K562 (cell line): Measurements from ENCODE around the gene TMPRSS5. TPM values are rescaled to one million over a fixed set of nuclear protein-coding genes. Genes with fewer than 3 reads are reported as not detected.

Source experiments
- ARID2 ChIP-seq: fragments of 450-650 bp; IDR thresholded peaks from 2 replicates; pipeline ENCODE4 v1.6.1; 2017; ENCODE audit warnings: antibody characterized with exemption, mild to moderate bottlenecking
- BDP1 ChIP-seq: IDR thresholded peaks from 3 replicates; pipeline ENCODE4 v1.6.1; 2011; ENCODE audit not compliant: insufficient read length, insufficient read depth
- DMBX1 ChIP-seq: fragments of 250-450 bp; sonication (Bioruptor Pico); IDR thresholded peaks from 2 replicates; pipeline ENCODE4 v1.8.0; 2022; ENCODE audit warnings: inconsistent platforms, mild to moderate bottlenecking, moderate library complexity, borderline replicate concordance
- ETV6 ChIP-seq, 3 experiments: fragments of 150-350 bp in 1 of 3; sonication (generic) in 1 of 3; formaldehyde crosslinking in 1 of 3; IDR thresholded peaks; 2 replicates each; pipeline versions ENCODE4 v1.6.1 to v1.8.0; 2014 to 2022; ENCODE audit warnings: borderline replicate concordance in 2 of 3, low read depth in 2 of 3, antibody characterized with exemption in 1 of 3, low read length in 1 of 3, mild to moderate bottlenecking in 1 of 3, missing genetic modification reagents in 1 of 3
- EZH2 ChIP-seq: IDR thresholded peaks from 2 replicates; pipeline ENCODE4 v1.6.1; 2012; ENCODE audit warnings: low read depth, mild to moderate bottlenecking, inconsistent platforms, low read length, borderline replicate concordance
- HEY1 ChIP-seq: fragments of 250-450 bp; sonication (Bioruptor Pico); IDR thresholded peaks from 2 replicates; pipeline ENCODE4 v1.5.0; 2020; ENCODE audit warnings: mild to moderate bottlenecking, moderate library complexity, borderline replicate concordance
- KAT2B ChIP-seq: IDR thresholded peaks from one replicate; pipeline ENCODE4 v1.6.1; 2012; ENCODE audit warnings: low read depth, mild to moderate bottlenecking, control low read depth, inconsistent platforms, low read length, moderate library complexity
- MXI1 ChIP-seq: IDR thresholded peaks from 2 replicates; pipeline ENCODE4 v1.6.1; 2011; ENCODE audit warnings: low read depth, mild to moderate bottlenecking, improper control_type of control experiment, low read length
- SMAD3 ChIP-seq: fragments of 450-650 bp; formaldehyde crosslinking; conservative IDR thresholded peaks from 2 replicates; pipeline ENCODE4 v1.4.0; 2020; ENCODE audit warnings: mild to moderate bottlenecking
- THRB ChIP-seq: fragments of 450-650 bp; formaldehyde crosslinking; conservative IDR thresholded peaks from 2 replicates; pipeline ENCODE4 v1.4.0; 2022; ENCODE audit warnings: mild to moderate bottlenecking, missing genetic modification characterization
- TRIM28 ChIP-seq: fragments of 450-650 bp; IDR thresholded peaks from 2 replicates; pipeline ENCODE4 v1.6.1; 2017
- ZKSCAN1 ChIP-seq: fragments of 150-350 bp; IDR thresholded peaks from 2 replicates; pipeline ENCODE4 v1.6.1; 2016; ENCODE audit warnings: low read depth, low read length
- ZNF224 ChIP-seq: sonication (generic); formaldehyde crosslinking; IDR thresholded peaks from 2 replicates; pipeline ENCODE4 v1.8.0; 2022; ENCODE audit warnings: mild to moderate bottlenecking, missing genetic modification reagents
- ZNF311 ChIP-seq: fragments of 250-450 bp; sonication (Bioruptor Pico); IDR thresholded peaks from 2 replicates; pipeline ENCODE4 v1.4.0; 2020; ENCODE audit warnings: mild to moderate bottlenecking, moderate library complexity
- ZNF507 ChIP-seq: conservative IDR thresholded peaks from 2 replicates; pipeline ENCODE4 v1.6.1; 2017; ENCODE audit warnings: missing genetic modification characterization, missing compliant biosample characterization
- polyA plus RNA-seq, 8 experiments: library from polyadenylated mRNA; depleted of rRNA in 4 of 8; stranded (reverse) in 5 of 8; unstranded in 3 of 8; fragments of >200 nt; fragmentation: Nextera tagmentation in 2 of 8; fragmentation: Illumina TruSeq in 1 of 8; extraction: Ambion mirVana in 2 of 8; extraction: Trizol in 1 of 8; gene quantifications; 2 replicates each; pipeline versions ENCODE4 v1.2.1 to v1.2.3, GENCODE V29; 2011 to 2014; ENCODE audit warnings: inconsistent platforms in 1 of 8, missing spikeins in 1 of 8
- total RNA-seq, 7 experiments: library from RNA; depleted of rRNA in 6 of 7; stranded (reverse); fragments of >200 nt in 6 of 7; fragmentation: Illumina TruSeq in 2 of 7; extraction: Trizol in 2 of 7; gene quantifications; 2 replicates each; pipeline versions ENCODE4 v1.2.1 to v1.2.3, GENCODE V29; 2011 to 2021; ENCODE audit warnings: low replicate concordance in 1 of 7
- TF ChIP-seq, protein P1 (sequence below): fragments of 250-450 bp; sonication (Bioruptor Pico); IDR thresholded peaks from 2 replicates; pipeline ENCODE4 v1.8.0; 2022; ENCODE audit warnings: moderate library complexity, mild to moderate bottlenecking, inconsistent platforms
- TF ChIP-seq, protein P2 (sequence below): IDR thresholded peaks from 2 replicates; pipeline ENCODE4 v1.6.1; 2016; ENCODE audit warnings: missing genetic modification characterization, missing compliant biosample characterization
- TF ChIP-seq, protein P3 (sequence below): fragments of 150-350 bp; conservative IDR thresholded peaks from 2 replicates; pipeline ENCODE4 v1.6.1; 2014; ENCODE audit warnings: low read length
- TF ChIP-seq, protein P4 (sequence below): fragments of 450-650 bp; formaldehyde crosslinking; IDR thresholded peaks from 2 replicates; pipeline ENCODE4 v1.4.0; 2020; ENCODE audit warnings: mild to moderate bottlenecking, moderate library complexity

The TMPRSS5 gene
- total and polyA plus RNA-seq, 9 of the 15 experiments (the other 6 are each of a cell fraction or from before 2014, with no cell fraction given) = 0.07 to 0.49 (median 0.17) TPM; not detected in 1

DNA sequence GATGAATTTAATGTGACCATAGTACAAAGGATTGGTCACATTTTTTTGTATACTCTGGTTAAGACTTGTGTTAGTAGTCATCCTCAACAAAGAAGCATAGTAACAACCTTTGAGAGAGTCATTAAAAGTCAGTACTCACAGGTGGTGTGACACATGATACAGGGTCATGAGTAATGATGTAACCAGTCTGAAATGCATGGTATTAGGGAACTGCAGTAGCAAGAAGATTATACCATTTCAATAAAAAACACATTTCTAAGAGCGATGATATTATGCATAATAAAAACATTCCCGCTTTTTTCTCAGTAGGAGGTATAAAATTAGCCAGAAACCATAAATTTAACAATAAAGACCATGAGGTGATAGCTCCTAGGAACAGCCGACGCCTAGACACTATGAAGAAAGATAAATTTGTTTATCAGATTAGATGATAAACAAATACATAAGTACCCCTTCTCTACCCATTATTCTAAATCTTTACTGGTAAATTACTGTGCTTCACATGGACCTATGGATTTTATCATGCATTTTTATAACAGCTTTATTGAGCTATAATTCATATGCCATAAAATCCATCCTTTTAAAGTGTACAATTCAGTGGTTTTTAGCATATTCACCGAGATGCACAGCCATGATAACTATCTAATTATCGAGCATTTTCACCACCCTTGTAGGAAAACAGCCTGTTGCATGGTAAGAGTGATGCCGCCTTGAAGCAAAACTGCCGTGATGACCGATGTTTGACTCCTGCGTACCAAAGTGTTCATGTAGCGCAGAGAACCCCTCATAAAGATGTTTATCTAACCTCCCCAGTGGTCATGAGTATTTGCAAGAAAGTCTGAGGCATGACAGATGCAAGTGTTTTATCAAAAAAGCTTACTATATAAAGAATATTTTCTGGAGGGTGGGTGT is 41.8 kb downstream of the TMPRSS5 start (continued):
- no peak for TF ChIP-seq SMAD3 (CRISPR knock-in tag)
- TF ChIP-seq EZH2 = no peak
- TF ChIP-seq ZNF507 = no peak
- TF ChIP-seq ZNF311 = no peak
- TF ChIP-seq ETV6 (IDR thresholded peaks at IDR 0.05; ENCODE audit: borderline replicate concordance in 1 of 2, low read depth in 2 of 2, low read length in 1 of 2) = no peak; a peak in 1 of 4 replicates
- no peak for TF ChIP-seq ETV6 (CRISPR knock-in tag; IDR thresholded peaks at IDR 0.05; ENCODE audit: borderline replicate concordance)
- no peak for TF ChIP-seq DMBX1 (CRISPR knock-in tag)
- TF ChIP-seq, protein P1, sequence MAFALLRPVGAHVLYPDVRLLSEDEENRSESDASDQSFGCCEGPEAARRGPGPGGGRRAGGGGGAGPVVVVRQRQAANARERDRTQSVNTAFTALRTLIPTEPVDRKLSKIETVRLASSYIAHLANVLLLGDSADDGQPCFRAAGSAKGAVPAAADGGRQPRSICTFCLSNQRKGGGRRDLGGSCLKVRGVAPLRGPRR = no peak
- TF ChIP-seq MXI1 = no peak
- TF ChIP-seq, protein P2, sequence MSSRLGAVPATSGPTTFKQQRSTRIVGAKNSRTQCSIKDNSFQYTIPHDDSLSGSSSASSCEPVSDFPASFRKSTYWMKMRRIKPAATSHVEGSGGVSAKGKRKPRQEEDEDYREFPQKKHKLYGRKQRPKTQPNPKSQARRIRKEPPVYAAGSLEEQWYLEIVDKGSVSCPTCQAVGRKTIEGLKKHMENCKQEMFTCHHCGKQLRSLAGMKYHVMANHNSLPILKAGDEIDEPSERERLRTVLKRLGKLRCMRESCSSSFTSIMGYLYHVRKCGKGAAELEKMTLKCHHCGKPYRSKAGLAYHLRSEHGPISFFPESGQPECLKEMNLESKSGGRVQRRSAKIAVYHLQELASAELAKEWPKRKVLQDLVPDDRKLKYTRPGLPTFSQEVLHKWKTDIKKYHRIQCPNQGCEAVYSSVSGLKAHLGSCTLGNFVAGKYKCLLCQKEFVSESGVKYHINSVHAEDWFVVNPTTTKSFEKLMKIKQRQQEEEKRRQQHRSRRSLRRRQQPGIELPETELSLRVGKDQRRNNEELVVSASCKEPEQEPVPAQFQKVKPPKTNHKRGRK (tag) = no peak
- TF ChIP-seq ZNF224 = no peak
- TF ChIP-seq, protein P3, sequence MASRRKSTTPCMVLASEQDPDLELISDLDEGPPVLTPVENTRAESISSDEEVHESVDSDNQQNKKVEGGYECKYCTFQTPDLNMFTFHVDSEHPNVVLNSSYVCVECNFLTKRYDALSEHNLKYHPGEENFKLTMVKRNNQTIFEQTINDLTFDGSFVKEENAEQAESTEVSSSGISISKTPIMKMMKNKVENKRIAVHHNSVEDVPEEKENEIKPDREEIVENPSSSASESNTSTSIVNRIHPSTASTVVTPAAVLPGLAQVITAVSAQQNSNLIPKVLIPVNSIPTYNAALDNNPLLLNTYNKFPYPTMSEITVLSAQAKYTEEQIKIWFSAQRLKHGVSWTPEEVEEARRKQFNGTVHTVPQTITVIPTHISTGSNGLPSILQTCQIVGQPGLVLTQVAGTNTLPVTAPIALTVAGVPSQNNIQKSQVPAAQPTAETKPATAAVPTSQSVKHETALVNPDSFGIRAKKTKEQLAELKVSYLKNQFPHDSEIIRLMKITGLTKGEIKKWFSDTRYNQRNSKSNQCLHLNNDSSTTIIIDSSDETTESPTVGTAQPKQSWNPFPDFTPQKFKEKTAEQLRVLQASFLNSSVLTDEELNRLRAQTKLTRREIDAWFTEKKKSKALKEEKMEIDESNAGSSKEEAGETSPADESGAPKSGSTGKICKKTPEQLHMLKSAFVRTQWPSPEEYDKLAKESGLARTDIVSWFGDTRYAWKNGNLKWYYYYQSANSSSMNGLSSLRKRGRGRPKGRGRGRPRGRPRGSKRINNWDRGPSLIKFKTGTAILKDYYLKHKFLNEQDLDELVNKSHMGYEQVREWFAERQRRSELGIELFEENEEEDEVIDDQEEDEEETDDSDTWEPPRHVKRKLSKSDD = no peak
- TF ChIP-seq ZKSCAN1 = no peak
- no peak for TF ChIP-seq THRB (CRISPR knock-in tag)
- no peak for TF ChIP-seq TRIM28
- TF ChIP-seq, protein P4, sequence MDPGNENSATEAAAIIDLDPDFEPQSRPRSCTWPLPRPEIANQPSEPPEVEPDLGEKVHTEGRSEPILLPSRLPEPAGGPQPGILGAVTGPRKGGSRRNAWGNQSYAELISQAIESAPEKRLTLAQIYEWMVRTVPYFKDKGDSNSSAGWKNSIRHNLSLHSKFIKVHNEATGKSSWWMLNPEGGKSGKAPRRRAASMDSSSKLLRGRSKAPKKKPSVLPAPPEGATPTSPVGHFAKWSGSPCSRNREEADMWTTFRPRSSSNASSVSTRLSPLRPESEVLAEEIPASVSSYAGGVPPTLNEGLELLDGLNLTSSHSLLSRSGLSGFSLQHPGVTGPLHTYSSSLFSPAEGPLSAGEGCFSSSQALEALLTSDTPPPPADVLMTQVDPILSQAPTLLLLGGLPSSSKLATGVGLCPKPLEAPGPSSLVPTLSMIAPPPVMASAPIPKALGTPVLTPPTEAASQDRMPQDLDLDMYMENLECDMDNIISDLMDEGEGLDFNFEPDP (CRISPR knock-in tag) = no peak
- TF ChIP-seq ARID2 = no peak
- TF ChIP-seq BDP1 = no peak
- no peak for TF ChIP-seq HEY1 (CRISPR knock-in tag)
- no peak for TF ChIP-seq KAT2B
